Gastrocnemius medialis (tissue), 4 donors: ENCODE results near the gene METTL8. TPM values are rescaled to one million over a fixed set of nuclear protein-coding genes. Genes with fewer than 3 reads are reported as not detected.

Source experiments
- ATAC-seq, 2 donors: fragments of 150-250 bp; one replicate each; pipeline ENCODE4 v1.9.1; 2016
- DNase-seq, 2 donors: peaks; one replicate each; pipeline ENCODE4 v3.0.0-alpha.2; 2019
- H3K27ac ChIP-seq, 4 donors: fragments of 200-600 bp; sonication (generic); 1 replicate in 1 of 4; 2 replicates in 3 of 4; pipeline ENCODE4 v1.5.1; 2016 to 2018; ENCODE audit warnings: mild to moderate bottlenecking in 2 of 4, moderate library complexity in 1 of 4
- H3K27me3 ChIP-seq, 3 donors: fragments of 200-600 bp; sonication (generic) in 2 of 3; 1 replicate in 1 of 3; 2 replicates in 2 of 3; pipeline versions ENCODE4 v1.5.1 to v1.6.0; 2016 to 2019; ENCODE audit warnings: mild to moderate bottlenecking in 1 of 3, moderate library complexity in 1 of 3
- H3K36me3 ChIP-seq, 2 donors: fragments of 200-600 bp; sonication (generic) in 1 of 2; one replicate each; pipeline ENCODE4 v1.5.1; 2017 to 2018
- H3K4me1 ChIP-seq, 2 donors: fragments of 200-600 bp; sonication (generic) in 1 of 2; one replicate each; pipeline ENCODE4 v1.5.1; 2016 to 2017; ENCODE audit warnings: mild to moderate bottlenecking in 2 of 2
- H3K4me3 ChIP-seq, 4 donors: fragments of 200-600 bp; sonication (generic) in 3 of 4; 1 replicate in 1 of 4; 2 replicates in 3 of 4; pipeline ENCODE4 v1.5.1; 2016 to 2019; ENCODE audit warnings: mild to moderate bottlenecking in 2 of 4
- H3K9me3 ChIP-seq, 3 donors: fragments of 200-600 bp; sonication (generic) in 2 of 3; 1 replicate in 1 of 3; 2 replicates in 2 of 3; pipeline ENCODE4 v1.5.1; 2016 to 2019
- POLR2A ChIP-seq, 2 donors: fragments of 450-650 bp; IDR thresholded peaks; one replicate each; pipeline ENCODE4 v1.6.1; 2017; ENCODE audit warnings: antibody characterized with exemption in 2 of 2, mild to moderate bottlenecking in 2 of 2, moderate library complexity in 2 of 2
- in situ Hi-C, 4 donors: fragments of 200-750 bp; cut with MboI; loops; one replicate each; pipeline versions ENCODE4 v1.15.0 to v1.8.0; 2017; ENCODE audit warnings: low sequenced_read_pairs in 4 of 4
- intact Hi-C: fragments of 100-400 bp; cut with DNase I; formaldehyde crosslinking; loops from one replicate; pipeline ENCODE4 v1.15.1; 2023; ENCODE audit warnings: low total_unique reads
- total RNA-seq, 4 donors: library from RNA; depleted of rRNA; stranded (reverse); fragments of >200 nt; gene quantifications; one replicate each; pipeline versions ENCODE4 v1.1.0 to v1.2.3, GENCODE V29; 2016
- TF ChIP-seq, protein P1 (sequence below), 5 experiments: fragments of 450-650 bp in 3 of 5; fragments of 200-600 bp in 2 of 5; sonication (generic) in 2 of 5; IDR thresholded peaks in 4 of 5; conservative IDR thresholded peaks in 1 of 5; 1 replicate in 4 of 5; 2 replicates in 1 of 5; pipeline ENCODE4 v1.5.1; 2016 to 2019; ENCODE audit warnings: antibody characterized with exemption in 5 of 5, mild to moderate bottlenecking in 3 of 5, moderate library complexity in 3 of 5

METTL8 gene
- total RNA-seq, 4 donors from 2014 or later = 10.3 to 22.0 (median 11.0) TPM

DNA sequence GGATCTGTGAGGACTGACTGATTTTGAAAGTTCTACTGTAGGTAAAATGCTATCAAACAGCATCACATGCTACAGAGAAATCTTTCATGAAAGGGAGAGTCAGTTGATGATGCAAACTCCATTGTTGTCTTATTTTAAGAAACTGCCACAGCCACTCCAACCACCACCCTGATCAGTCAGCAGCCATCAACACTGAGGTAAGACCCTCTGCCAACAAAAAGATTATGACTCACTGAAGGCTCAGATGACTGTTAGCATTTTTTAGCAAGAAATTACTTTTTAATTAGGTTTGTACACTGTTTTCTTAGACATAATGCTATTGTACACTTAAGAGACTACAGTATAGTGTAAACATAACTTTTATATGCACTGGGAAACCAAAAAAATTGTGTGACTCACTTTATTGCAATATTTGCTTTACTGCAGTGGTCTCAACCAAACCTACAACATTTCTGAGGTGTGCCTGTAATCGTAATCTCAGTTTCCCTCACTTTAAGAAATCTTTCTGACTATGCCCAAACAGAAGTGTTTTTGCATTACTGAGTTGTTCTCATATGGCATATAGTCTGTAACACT lies 42.8 kb downstream of the METTL8 start:
- Histone ChIP-seq H3K4me3 (no peak overlapping the region), H3K27ac (no peak overlapping the region), H3K4me1 (peaks cover 6 to 7% of the 10 kb centered on the region in 2 donors), H3K36me3 (no peaks in the 10 kb centered on the region), H3K27me3 (no peaks in the 10 kb centered on the region), H3K9me3 (no peaks in the 10 kb centered on the region)
- TF ChIP-seq, protein P1, sequence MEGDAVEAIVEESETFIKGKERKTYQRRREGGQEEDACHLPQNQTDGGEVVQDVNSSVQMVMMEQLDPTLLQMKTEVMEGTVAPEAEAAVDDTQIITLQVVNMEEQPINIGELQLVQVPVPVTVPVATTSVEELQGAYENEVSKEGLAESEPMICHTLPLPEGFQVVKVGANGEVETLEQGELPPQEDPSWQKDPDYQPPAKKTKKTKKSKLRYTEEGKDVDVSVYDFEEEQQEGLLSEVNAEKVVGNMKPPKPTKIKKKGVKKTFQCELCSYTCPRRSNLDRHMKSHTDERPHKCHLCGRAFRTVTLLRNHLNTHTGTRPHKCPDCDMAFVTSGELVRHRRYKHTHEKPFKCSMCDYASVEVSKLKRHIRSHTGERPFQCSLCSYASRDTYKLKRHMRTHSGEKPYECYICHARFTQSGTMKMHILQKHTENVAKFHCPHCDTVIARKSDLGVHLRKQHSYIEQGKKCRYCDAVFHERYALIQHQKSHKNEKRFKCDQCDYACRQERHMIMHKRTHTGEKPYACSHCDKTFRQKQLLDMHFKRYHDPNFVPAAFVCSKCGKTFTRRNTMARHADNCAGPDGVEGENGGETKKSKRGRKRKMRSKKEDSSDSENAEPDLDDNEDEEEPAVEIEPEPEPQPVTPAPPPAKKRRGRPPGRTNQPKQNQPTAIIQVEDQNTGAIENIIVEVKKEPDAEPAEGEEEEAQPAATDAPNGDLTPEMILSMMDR (IDR thresholded peaks at IDR 0.05 in 4 of 5, conservative IDR thresholded peaks at IDR 0.05 in 1 of 5) = no peak
- no peak for TF ChIP-seq POLR2A (IDR thresholded peaks at IDR 0.05)
- ATAC-seq = no peak
- no peak for DNase-seq
- in situ Hi-C loops = no loop called here
- intact Hi-C loops = no loop called here

DNA sequence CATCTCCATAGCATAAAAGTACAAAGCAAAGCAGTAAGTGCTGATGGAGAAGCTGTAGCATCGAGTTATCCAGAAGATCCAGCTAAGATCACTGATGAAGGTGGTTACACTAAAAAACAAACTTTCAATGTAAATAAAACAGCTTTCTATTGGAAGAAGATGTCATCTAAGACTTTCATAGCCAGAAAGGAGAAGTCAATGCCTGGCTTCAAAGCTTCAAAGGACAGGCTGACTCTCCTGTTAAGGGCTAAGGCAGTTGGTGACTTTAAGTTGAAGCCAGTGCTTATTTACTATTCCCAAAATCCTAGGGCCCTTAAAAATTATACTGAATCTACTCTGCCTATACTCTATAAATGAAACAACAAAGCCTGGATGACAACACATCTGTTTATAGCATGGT lies 44.0 kb downstream of the METTL8 start:
- Histone ChIP-seq H3K36me3 (no peaks in the 10 kb centered on the region), H3K4me3 (no peak overlapping the region), H3K27me3 (no peaks in the 10 kb centered on the region), H3K27ac (no peak overlapping the region), H3K9me3 (no peaks in the 10 kb centered on the region), H3K4me1 (peaks cover 6 to 7% of the 10 kb centered on the region in 2 donors)
- DNase-seq (no peak), ATAC-seq (no peak)
- in situ Hi-C loops (no loop called here), intact Hi-C loops (no loop called here)
- no peak for TF ChIP-seq POLR2A (IDR thresholded peaks at IDR 0.05)

DNA sequence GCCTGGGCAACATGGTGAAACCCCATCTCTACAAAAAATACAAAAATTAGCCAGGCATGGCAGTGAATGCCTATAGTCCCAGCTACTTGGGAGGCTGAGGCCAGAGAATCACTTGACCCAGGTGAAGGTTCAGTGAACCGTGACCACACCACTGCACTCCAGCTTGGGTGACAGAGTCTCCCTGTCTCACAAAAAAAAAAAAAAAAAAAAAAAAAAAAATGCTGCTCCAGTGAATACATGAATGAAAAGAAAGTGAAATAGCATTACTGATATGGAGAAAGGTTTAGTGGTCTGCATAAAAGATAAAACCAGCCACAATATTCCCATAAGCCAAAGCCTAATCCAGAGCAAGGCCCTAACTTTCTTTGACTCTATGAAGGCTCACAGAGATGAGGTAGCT lies 44.5 kb downstream of the METTL8 start:
- intact Hi-C loops = no loop called here
- no peak for TF ChIP-seq POLR2A (IDR thresholded peaks at IDR 0.05)
- TF ChIP-seq, protein P1 (IDR thresholded peaks at IDR 0.05 in 4 of 5, conservative IDR thresholded peaks at IDR 0.05 in 1 of 5) = no peak
- ATAC-seq = no peak
- Histone ChIP-seq H3K4me1 (peaks cover 6 to 7% of the 10 kb centered on the region in 2 donors), H3K27me3 (no peaks in the 10 kb centered on the region), H3K27ac (no peak overlapping the region), H3K36me3 (no peaks in the 10 kb centered on the region), H3K4me3 (no peak overlapping the region), H3K9me3 (no peaks in the 10 kb centered on the region)
- DNase-seq = no peak
- in situ Hi-C loops = no loop called here

DNA sequence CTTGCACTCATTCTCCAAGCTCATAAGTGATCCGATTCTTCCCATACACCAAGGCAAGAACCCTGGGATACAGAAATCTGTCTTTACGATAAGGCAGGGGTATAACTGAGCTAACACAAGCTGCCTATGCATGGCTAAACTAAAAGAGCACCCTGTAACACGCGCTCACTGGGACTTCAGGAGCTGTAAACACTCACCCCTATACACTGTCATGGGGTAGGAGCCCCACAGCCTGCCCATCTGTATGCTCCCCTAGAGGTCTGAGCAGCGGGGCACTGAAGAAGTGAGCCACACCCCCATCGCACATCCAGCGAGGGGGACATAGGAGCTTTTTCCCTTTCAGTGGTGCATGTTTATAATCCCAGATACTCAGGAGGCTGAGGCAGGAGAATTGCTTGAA lies 46.7 kb downstream of the METTL8 start:
- Histone ChIP-seq H3K9me3 (no peaks in the 10 kb centered on the region), H3K4me3 (no peak overlapping the region), H3K36me3 (no peaks in the 10 kb centered on the region), H3K27me3 (no peaks in the 10 kb centered on the region), H3K4me1 (peaks cover 4 to 7% of the 10 kb centered on the region in 2 donors), H3K27ac (no peak overlapping the region)
- TF ChIP-seq, protein P1 (IDR thresholded peaks at IDR 0.05 in 4 of 5, conservative IDR thresholded peaks at IDR 0.05 in 1 of 5) = no peak
- no peak for TF ChIP-seq POLR2A (IDR thresholded peaks at IDR 0.05)
- intact Hi-C loops (no loop called here), in situ Hi-C loops (no loop called here)
- DNase-seq (no peak), ATAC-seq (no peak)

DNA sequence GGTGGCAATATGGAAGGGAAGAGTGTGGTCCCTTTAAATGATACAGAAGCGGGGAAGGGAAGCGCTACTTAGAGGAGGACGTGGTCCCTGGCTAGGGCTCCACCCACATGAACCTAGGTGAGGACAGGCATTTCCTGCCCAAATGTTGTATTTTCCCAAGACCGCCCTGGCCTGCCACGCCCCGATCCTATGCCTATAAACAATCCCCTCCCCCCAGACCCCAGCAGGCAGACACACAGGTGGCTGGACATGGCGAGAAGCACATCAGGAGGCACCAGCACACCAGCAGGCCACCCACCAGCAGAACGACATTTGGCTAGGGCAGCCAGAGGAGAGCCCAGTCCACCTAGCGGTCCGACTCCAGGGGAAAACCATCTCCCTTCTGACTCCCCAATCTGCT lies 47.2 kb downstream of the METTL8 start:
- ATAC-seq (no peak), DNase-seq (no peak)
- intact Hi-C loops (no loop called here), in situ Hi-C loops (no loop called here)
- Histone ChIP-seq H3K27me3 (no peaks in the 10 kb centered on the region), H3K36me3 (no peaks in the 10 kb centered on the region), H3K9me3 (no peaks in the 10 kb centered on the region), H3K27ac (no peak overlapping the region), H3K4me1 (peaks cover under 1 to 3% of the 10 kb centered on the region in 2 donors), H3K4me3 (no peak overlapping the region)
- TF ChIP-seq, protein P1 (IDR thresholded peaks at IDR 0.05 in 4 of 5, conservative IDR thresholded peaks at IDR 0.05 in 1 of 5) = no peak
- no peak for TF ChIP-seq POLR2A (IDR thresholded peaks at IDR 0.05)
